Measurements from ENCODE around the gene MSRB1.
"Not testable (repeated sequence)": the region's sequence is repeated elsewhere in the genome, so short reads cannot be mapped to it uniquely, and the experiment has no call there.

MSRB1 gene

GRCh38 chr16:1942047-1942809 is 771 bp downstream of the MSRB1 start:
- Mint-ChIP-seq H3K4me1 (peaks cover 6% of the 10 kb centered on the region), H3K36me3 (peaks cover 3% of the 10 kb centered on the region), H3K4me3 (peak overlapping the region; percentile 81), H3K27ac (no peak overlapping the region), H3K27me3 (no peaks in the 10 kb centered on the region), H3K9me3 (no peaks in the 10 kb centered on the region)
- ATAC-seq (ENCODE audit: low read depth), result peak; percentile 9
- peak in 1 of 2 donors; percentile 37 for DNase-seq (ENCODE audit: low spot score in 2 of 2)

GRCh38 chr16:1941162-1942046 is 1.6 kb downstream of the MSRB1 start:
- no peaks in the 10 kb centered on the region for H3K9me3 Mint-ChIP-seq
- no peak for ATAC-seq (ENCODE audit: low read depth)
- peak overlapping the region; percentile 81 for H3K4me3 Mint-ChIP-seq
- no peaks in the 10 kb centered on the region for H3K27me3 Mint-ChIP-seq
- H3K4me1 Mint-ChIP-seq, result peaks cover 6% of the 10 kb centered on the region
- no peak for DNase-seq (ENCODE audit: low spot score in 2 of 2)
- peaks cover 3% of the 10 kb centered on the region for H3K36me3 Mint-ChIP-seq
- no peak overlapping the region for H3K27ac Mint-ChIP-seq

GRCh38 chr16:1940273-1941161 is 2.5 kb downstream of the MSRB1 start:
- Mint-ChIP-seq H3K4me1 (peaks cover 6% of the 10 kb centered on the region), H3K9me3 (no peaks in the 10 kb centered on the region), H3K36me3 (peaks cover 3% of the 10 kb centered on the region), H3K27ac (no peak overlapping the region), H3K27me3 (no peaks in the 10 kb centered on the region), H3K4me3 (no peak overlapping the region)
- ATAC-seq (ENCODE audit: low read depth) (no peak), DNase-seq (ENCODE audit: low spot score in 2 of 2) (no peak)

GRCh38 chr16:1939833-1940232 is 3.2 kb downstream of the MSRB1 start:
- H3K9me3 Mint-ChIP-seq; DNase-seq (ENCODE audit: low spot score in 2 of 2); ATAC-seq (ENCODE audit: low read depth); H3K27ac Mint-ChIP-seq; H3K4me1 Mint-ChIP-seq; H3K27me3 Mint-ChIP-seq; H3K4me3 Mint-ChIP-seq; H3K36me3 Mint-ChIP-seq: not testable (repeated sequence)

DNA sequence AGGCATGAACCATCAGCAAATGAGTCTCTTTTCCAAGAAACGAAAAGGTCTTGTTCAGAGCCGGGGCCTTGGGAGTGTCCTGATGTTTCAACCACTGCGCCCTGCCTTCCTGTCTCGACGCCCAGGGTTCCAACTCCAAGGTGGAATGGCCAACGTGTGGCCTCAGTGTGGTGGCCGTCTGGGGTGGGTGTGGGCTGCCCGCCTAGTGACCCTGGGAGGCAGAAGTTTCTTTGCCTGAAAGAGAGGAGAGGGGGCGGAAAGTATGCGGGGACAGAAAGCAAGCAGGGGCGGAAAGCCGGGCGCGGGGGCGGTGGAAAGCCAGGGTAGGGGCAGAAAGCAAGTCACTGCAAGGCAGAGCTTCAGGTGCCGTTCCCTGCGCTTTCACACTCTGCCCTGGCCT is 4.1 kb downstream of the MSRB1 start:
- Mint-ChIP-seq H3K27ac (no peak overlapping the region), H3K36me3 (peaks cover 3% of the 10 kb centered on the region), H3K27me3 (no peaks in the 10 kb centered on the region), H3K9me3 (no peaks in the 10 kb centered on the region), H3K4me3 (no peak overlapping the region), H3K4me1 (peaks cover 6% of the 10 kb centered on the region)
- no peak for ATAC-seq (ENCODE audit: low read depth)
- DNase-seq (ENCODE audit: low spot score in 2 of 2), result no peak

DNA sequence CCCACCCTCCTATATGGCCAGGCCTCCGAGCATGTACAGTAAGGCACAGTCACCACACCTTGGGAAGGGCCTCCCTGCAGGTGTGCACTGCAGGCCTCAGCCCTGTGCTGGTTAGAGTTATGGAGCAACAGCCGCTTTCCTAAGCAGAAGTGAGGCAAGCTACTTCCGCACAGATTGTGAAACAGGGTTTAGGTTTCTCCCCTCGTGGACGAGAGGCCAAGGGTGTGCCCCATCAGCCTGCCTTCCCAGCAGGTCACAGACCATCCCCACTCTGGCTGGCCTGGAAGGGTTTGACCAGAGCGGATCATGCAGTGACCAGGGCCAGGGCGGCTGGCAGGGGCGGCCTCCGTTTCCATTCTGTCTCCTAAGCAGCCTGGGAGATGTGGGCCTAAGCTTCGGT is 4.7 kb downstream of the MSRB1 start:
- no peak for ATAC-seq (ENCODE audit: low read depth)
- Mint-ChIP-seq H3K9me3 (no peaks in the 10 kb centered on the region), H3K27me3 (peaks cover 1% of the 10 kb centered on the region), H3K4me3 (no peak overlapping the region), H3K4me1 (peaks cover 6% of the 10 kb centered on the region), H3K27ac (no peak overlapping the region), H3K36me3 (peaks cover 3% of the 10 kb centered on the region)
- no peak for DNase-seq (ENCODE audit: low spot score in 2 of 2)

DNA sequence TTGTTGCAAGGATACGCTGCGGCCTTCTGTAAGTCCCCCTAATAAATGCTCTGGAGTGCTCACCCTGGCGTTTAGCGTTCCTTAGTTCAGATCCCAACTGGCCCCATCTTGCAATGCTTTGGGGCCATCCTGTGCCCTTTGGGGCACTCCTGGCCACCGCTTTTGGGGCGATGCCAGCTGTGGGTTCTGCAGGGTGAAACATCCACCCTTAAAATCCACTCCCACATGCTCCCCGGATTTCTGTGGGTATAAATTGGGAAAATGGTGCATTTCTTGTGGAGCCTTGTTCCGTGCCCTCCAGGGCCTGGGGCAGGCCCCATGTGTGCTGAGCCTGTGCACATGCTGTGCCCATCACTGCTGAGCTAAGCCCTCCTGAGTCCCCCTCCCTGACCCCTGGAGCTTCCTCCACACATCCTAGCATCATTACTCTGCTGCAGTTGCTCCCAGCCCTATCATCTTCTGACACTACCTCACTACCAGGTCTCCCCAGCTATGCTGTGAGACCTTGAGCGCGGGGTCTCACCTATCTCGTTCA is 6.0 kb downstream of the MSRB1 start:
- no peak overlapping the region for H3K4me3 Mint-ChIP-seq
- ATAC-seq (ENCODE audit: low read depth) (no peak), DNase-seq (ENCODE audit: low spot score in 2 of 2) (no peak)
- no peaks in the 10 kb centered on the region for H3K9me3 Mint-ChIP-seq
- H3K36me3 Mint-ChIP-seq, result peaks cover 3% of the 10 kb centered on the region
- H3K27me3 Mint-ChIP-seq, result peaks cover 1% of the 10 kb centered on the region
- no peak overlapping the region for H3K27ac Mint-ChIP-seq
- peaks cover 2% of the 10 kb centered on the region for H3K4me1 Mint-ChIP-seq

DNA sequence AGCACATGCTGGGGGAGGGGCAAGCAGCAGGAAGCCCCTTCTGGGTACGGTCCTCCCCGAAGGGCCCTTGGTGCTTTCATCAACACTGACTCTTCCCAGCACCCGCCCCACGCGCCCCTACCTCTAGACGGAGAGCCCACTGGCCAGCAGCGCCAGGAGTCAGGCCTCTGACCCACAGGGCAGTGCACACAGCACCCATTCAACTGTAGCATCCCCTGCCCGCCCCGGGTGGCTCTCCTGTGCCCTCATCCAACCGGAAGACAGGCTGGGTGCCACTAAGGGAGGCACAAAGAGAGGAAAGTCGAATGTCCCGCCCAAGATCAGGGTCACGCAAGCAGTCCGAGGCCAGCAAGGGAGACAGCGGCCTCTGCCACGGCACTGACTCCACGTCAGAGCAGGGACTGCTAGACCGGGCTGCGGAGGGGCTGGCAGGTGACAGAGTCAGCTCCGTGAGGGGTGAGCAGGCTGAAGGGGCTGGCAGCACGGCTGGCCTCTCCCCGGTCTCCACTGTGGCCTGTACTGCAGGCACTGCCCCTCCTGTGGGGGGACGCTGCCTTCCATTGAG is 9.8 kb downstream of the MSRB1 start:
- H3K27ac Mint-ChIP-seq, result no peak overlapping the region

GRCh38 chr16:1932050-1933028 is 10.7 kb downstream of the MSRB1 start:
- H3K4me3 Mint-ChIP-seq, result no peak overlapping the region
- no peak for DNase-seq (ENCODE audit: low spot score in 2 of 2)

More for the DNA sequence above, 9.8 kb downstream of the MSRB1 start:
- no peak for ATAC-seq (ENCODE audit: low read depth)
- Mint-ChIP-seq H3K9me3 (no peaks in the 10 kb centered on the region), H3K36me3 (no peaks in the 10 kb centered on the region), H3K27me3 (peaks cover 1% of the 10 kb centered on the region), H3K4me1 (peaks cover 2% of the 10 kb centered on the region), H3K4me3 (no peak overlapping the region)
- no peak for DNase-seq (ENCODE audit: low spot score in 2 of 2)

DNA sequence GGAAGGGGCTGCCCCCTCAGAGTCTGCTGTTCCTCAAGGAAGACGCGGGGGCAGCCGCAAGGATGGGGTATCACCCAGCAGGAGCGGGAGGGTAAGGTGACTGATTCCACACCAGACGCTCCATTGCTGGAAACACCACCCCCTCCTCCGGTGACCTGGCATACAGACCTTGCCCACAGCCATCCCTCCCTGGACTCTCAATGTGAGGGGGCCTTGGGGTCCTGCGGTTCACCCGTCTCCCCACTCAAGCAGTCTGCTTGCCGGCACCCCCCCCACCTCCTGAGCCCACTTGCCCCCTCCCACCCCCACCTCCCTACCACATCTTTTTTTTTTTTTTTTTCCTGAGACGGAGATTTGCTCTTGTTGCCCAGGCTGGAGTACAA is 12.7 kb downstream of the MSRB1 start:
- ATAC-seq (ENCODE audit: low read depth) (no peak), DNase-seq (ENCODE audit: low spot score in 2 of 2) (no peak)
- Mint-ChIP-seq H3K4me3 (peak overlapping the region; percentile 8), H3K27ac (no peak overlapping the region), H3K27me3 (peaks cover 1% of the 10 kb centered on the region), H3K9me3 (no peaks in the 10 kb centered on the region), H3K4me1 (peaks cover 2% of the 10 kb centered on the region), H3K36me3 (no peaks in the 10 kb centered on the region)

More at GRCh38 chr16:1932050-1933028, 10.7 kb downstream of the MSRB1 start:
- no peaks in the 10 kb centered on the region for H3K36me3 Mint-ChIP-seq
- no peaks in the 10 kb centered on the region for H3K9me3 Mint-ChIP-seq
- peaks cover 2% of the 10 kb centered on the region for H3K4me1 Mint-ChIP-seq
- H3K27me3 Mint-ChIP-seq, result peaks cover 1% of the 10 kb centered on the region
- no peak for ATAC-seq (ENCODE audit: low read depth)
- no peak overlapping the region for H3K27ac Mint-ChIP-seq

- Mint-ChIP-seq H3K27ac (no peak overlapping the region), H3K4me3 (peak overlapping the region; percentile 60), H3K4me1 (peaks cover 2% of the 10 kb centered on the region), H3K36me3 (no peaks in the 10 kb centered on the region), H3K27me3 (peaks cover 2% of the 10 kb centered on the region), H3K9me3 (no peaks in the 10 kb centered on the region)
- DNase-seq (ENCODE audit: low spot score in 2 of 2) (peak; percentile 96 to 100), ATAC-seq (ENCODE audit: low read depth) (peak; percentile 94)
Measured at GRCh38 chr16:1929578-1930337, 13.2 kb downstream of the MSRB1 start.

DNA sequence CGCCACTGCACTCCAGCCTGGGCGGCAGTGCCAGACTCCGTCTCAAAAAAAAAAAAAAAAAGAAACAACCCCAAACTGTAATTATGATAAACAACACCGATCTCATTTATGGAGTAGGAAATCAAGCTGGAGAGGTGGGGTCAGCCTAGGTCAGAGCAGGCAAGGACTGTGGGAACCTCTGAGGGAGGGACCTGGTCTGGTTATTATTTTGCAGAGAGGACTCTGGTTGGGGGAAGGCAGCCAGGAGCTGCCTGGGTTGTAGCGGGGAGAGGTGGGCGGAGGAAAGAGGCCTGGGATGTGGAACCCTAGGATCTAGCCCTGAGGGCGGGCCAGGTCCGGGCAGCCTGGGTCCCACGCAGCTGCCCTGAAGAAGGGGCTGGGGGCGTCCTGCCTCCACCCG is 13.9 kb downstream of the MSRB1 start:
- peak overlapping the region; percentile 45 for H3K27ac Mint-ChIP-seq
- no peaks in the 10 kb centered on the region for H3K36me3 Mint-ChIP-seq
- peaks cover 7% of the 10 kb centered on the region for H3K27me3 Mint-ChIP-seq
- peak overlapping the region; percentile 84 for H3K4me3 Mint-ChIP-seq
- DNase-seq (ENCODE audit: low spot score in 2 of 2), result no peak
- H3K9me3 Mint-ChIP-seq, result no peaks in the 10 kb centered on the region
- ATAC-seq (ENCODE audit: low read depth), result peak; percentile 2
- peaks cover 2% of the 10 kb centered on the region for H3K4me1 Mint-ChIP-seq

Measured in memory B cell (primary cell).